ENCODE data around the gene TBC1D22A.
A peak's percentile ranks its signal among the peaks of the same experiment; 100 is the strongest.

The TBC1D22A gene

DNA sequence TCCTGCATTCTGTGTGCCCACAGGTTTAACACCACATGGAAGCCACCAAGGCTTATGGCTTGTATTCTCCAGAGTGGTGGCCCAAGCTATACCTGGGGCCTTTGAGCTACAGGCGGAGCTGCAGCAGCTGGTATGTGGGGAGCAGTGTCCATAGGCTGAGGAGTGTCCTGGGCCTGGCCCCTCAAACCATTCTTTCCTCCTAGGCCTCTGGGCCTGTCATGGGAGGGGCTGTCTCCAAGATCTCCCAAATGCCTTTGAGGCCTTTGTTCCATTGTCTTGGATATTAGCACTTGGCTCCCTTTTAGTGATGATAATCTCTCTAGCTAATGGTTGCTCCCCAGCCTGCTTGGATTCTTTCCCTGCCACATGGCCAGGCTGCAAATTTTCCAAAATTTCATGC is 6.4 kb upstream of the TBC1D22A start:
- H3K27ac ChIP-seq (ENCODE audit: low read length), result no peak overlapping the region
- no peaks in the 10 kb centered on the region for H4K20me1 ChIP-seq (ENCODE audit: insufficient read depth, low read length)
- no peaks in the 10 kb centered on the region for H3K36me3 ChIP-seq (replicated peaks; ENCODE audit: insufficient read depth, low read length)
- no peaks in the 10 kb centered on the region for H3K27me3 ChIP-seq (replicated peaks; ENCODE audit: insufficient read depth, low read length)
- H3F3A ChIP-seq (ENCODE audit: insufficient read depth, low read length), result no peaks in the 10 kb centered on the region; the same call in 1 of the 2 replicates
- H3K9ac ChIP-seq (ENCODE audit: low read length), result no peak overlapping the region
- DNase-seq, result no peak
- TF ChIP-seq EZH2phosphoT487 (IDR thresholded peaks at IDR 0.05; ENCODE audit: low read length) (no peak), EZH2 (optimal IDR thresholded peaks at IDR 0.05; ENCODE audit: low read depth, low read length) (no peak), CTCF (IDR thresholded peaks at IDR 0.05; ENCODE audit: low read length) (no peak)
- H3K9me3 ChIP-seq (replicated peaks; ENCODE audit: insufficient read depth, low read length), result no peaks in the 10 kb centered on the region
- H3K4me3 ChIP-seq (ENCODE audit: low read length), result no peak overlapping the region
- H3K4me1 ChIP-seq (ENCODE audit: low read length), result peaks cover 9% of the 10 kb centered on the region
- H3K4me2 ChIP-seq (ENCODE audit: low read depth, low read length), result no peak overlapping the region
- no peak overlapping the region for H2AFZ ChIP-seq (ENCODE audit: low read length)
- H3K9me2 ChIP-seq (replicated peaks; ENCODE audit: insufficient read depth, low read length), result no peaks in the 10 kb centered on the region
- no peaks in the 10 kb centered on the region for H3K79me2 ChIP-seq (ENCODE audit: low read length)

GRCh38 chr22:46757104-46757503 is 5.3 kb upstream of the TBC1D22A start:
- H3K27ac ChIP-seq (ENCODE audit: low read length), result no peak overlapping the region
- no peak for DNase-seq
- no peaks in the 10 kb centered on the region for H3K9me2 ChIP-seq (replicated peaks; ENCODE audit: insufficient read depth, low read length)
- no peak overlapping the region for H2AFZ ChIP-seq (ENCODE audit: low read length)
- no peaks in the 10 kb centered on the region for H3K9me3 ChIP-seq (replicated peaks; ENCODE audit: insufficient read depth, low read length)
- TF ChIP-seq EZH2 (optimal IDR thresholded peaks at IDR 0.05; ENCODE audit: low read depth, low read length), result no peak
- H3K27me3 ChIP-seq (replicated peaks; ENCODE audit: insufficient read depth, low read length), result no peaks in the 10 kb centered on the region
- H3K4me3 ChIP-seq (ENCODE audit: low read length), result no peak overlapping the region
- no peak overlapping the region for H3K4me2 ChIP-seq (ENCODE audit: low read depth, low read length)
- no peaks in the 10 kb centered on the region for H4K20me1 ChIP-seq (ENCODE audit: insufficient read depth, low read length)
- H3F3A ChIP-seq (ENCODE audit: insufficient read depth, low read length), result no peaks in the 10 kb centered on the region; the same call in 1 of the 2 replicates
- H3K9ac ChIP-seq (ENCODE audit: low read length), result no peak overlapping the region
- no peaks in the 10 kb centered on the region for H3K36me3 ChIP-seq (replicated peaks; ENCODE audit: insufficient read depth, low read length)
- H3K4me1 ChIP-seq (ENCODE audit: low read length), result peaks cover 9% of the 10 kb centered on the region
- H3K79me2 ChIP-seq (ENCODE audit: low read length), result peaks cover 9% of the 10 kb centered on the region

DNA sequence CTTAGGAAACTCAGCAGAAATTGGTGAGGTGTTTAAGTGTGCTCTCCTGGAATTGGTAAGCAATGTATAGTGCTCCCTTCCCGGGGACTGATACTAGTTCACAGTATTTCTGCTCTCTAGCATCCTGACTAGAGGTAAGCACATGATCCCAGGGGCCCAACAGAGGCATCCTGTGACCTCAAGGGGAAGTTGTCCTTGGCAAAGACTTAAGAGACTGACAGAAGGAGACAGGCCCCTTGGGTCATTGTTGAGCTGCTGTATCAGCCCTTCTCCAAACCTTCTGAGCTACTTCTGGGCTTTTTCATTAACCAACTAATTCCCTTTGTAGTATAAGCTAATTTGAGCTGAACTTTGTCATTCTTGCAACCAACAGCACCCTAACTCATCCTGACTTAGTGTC is 4.3 kb upstream of the TBC1D22A start:
- Histone ChIP-seq H3K27me3 (replicated peaks; ENCODE audit: insufficient read depth, low read length) (no peaks in the 10 kb centered on the region), H3K79me2 (ENCODE audit: low read length) (peaks cover 17% of the 10 kb centered on the region), H3K4me3 (ENCODE audit: low read length) (no peak overlapping the region), H4K20me1 (ENCODE audit: insufficient read depth, low read length) (no peaks in the 10 kb centered on the region), H3K36me3 (replicated peaks; ENCODE audit: insufficient read depth, low read length) (no peaks in the 10 kb centered on the region), H2AFZ (ENCODE audit: low read length) (no peak overlapping the region), H3K9ac (ENCODE audit: low read length) (no peak overlapping the region), H3K9me2 (replicated peaks; ENCODE audit: insufficient read depth, low read length) (no peaks in the 10 kb centered on the region), H3K27ac (ENCODE audit: low read length) (no peak overlapping the region), H3F3A (ENCODE audit: insufficient read depth, low read length) (no peaks in the 10 kb centered on the region; the same call in 1 of the 2 replicates), H3K4me2 (ENCODE audit: low read depth, low read length) (no peak overlapping the region), H3K9me3 (replicated peaks; ENCODE audit: insufficient read depth, low read length) (no peaks in the 10 kb centered on the region), H3K4me1 (ENCODE audit: low read length) (peaks cover 9% of the 10 kb centered on the region)
- TF ChIP-seq EZH2phosphoT487 (IDR thresholded peaks at IDR 0.05; ENCODE audit: low read length) (no peak), EZH2 (optimal IDR thresholded peaks at IDR 0.05; ENCODE audit: low read depth, low read length) (no peak), CTCF (IDR thresholded peaks at IDR 0.05; ENCODE audit: low read length) (no peak)
- no peak for DNase-seq

GRCh38 chr22:46758867-46759290 is 3.6 kb upstream of the TBC1D22A start:
- no peak overlapping the region for H3K9ac ChIP-seq (ENCODE audit: low read length)
- H3K79me2 ChIP-seq (ENCODE audit: low read length), result peaks cover 25% of the 10 kb centered on the region
- no peaks in the 10 kb centered on the region for H4K20me1 ChIP-seq (ENCODE audit: insufficient read depth, low read length)
- H3K36me3 ChIP-seq (replicated peaks; ENCODE audit: insufficient read depth, low read length), result no peaks in the 10 kb centered on the region
- no peak overlapping the region for H3K4me3 ChIP-seq (ENCODE audit: low read length)
- no peak overlapping the region for H3K27ac ChIP-seq (ENCODE audit: low read length)
- no peaks in the 10 kb centered on the region; the same call in 1 of the 2 replicates for H3F3A ChIP-seq (ENCODE audit: insufficient read depth, low read length)
- H3K9me2 ChIP-seq (replicated peaks; ENCODE audit: insufficient read depth, low read length), result no peaks in the 10 kb centered on the region
- H3K9me3 ChIP-seq (replicated peaks; ENCODE audit: insufficient read depth, low read length), result no peaks in the 10 kb centered on the region
- no peak overlapping the region for H3K4me2 ChIP-seq (ENCODE audit: low read depth, low read length)
- peaks cover 7% of the 10 kb centered on the region for H3K4me1 ChIP-seq (ENCODE audit: low read length)
- TF ChIP-seq CTCF (IDR thresholded peaks at IDR 0.05; ENCODE audit: low read length), result peak; percentile 79
- no peak for TF ChIP-seq EZH2phosphoT487 (IDR thresholded peaks at IDR 0.05; ENCODE audit: low read length)
- peak; percentile 78 for DNase-seq
- H2AFZ ChIP-seq (ENCODE audit: low read length), result no peak overlapping the region
- H3K27me3 ChIP-seq (replicated peaks; ENCODE audit: insufficient read depth, low read length), result no peaks in the 10 kb centered on the region
